GM21529 (cell line): Measurements from ENCODE around the gene ZMIZ1.
A peak's percentile ranks its signal among the peaks of the same experiment; 100 is the strongest.

Experiments
- ATAC-seq: cut with Tn5 transposase; IDR thresholded peaks from one replicate; pipeline ENCODE4 v1.9.1; 2021; ENCODE audit not compliant: unreplicated experiment

The ZMIZ1 gene

GRCh38 chr10:79301754-79302530 lies 233.2 kb downstream of the ZMIZ1 start:
- ATAC-seq = no peak

DNA sequence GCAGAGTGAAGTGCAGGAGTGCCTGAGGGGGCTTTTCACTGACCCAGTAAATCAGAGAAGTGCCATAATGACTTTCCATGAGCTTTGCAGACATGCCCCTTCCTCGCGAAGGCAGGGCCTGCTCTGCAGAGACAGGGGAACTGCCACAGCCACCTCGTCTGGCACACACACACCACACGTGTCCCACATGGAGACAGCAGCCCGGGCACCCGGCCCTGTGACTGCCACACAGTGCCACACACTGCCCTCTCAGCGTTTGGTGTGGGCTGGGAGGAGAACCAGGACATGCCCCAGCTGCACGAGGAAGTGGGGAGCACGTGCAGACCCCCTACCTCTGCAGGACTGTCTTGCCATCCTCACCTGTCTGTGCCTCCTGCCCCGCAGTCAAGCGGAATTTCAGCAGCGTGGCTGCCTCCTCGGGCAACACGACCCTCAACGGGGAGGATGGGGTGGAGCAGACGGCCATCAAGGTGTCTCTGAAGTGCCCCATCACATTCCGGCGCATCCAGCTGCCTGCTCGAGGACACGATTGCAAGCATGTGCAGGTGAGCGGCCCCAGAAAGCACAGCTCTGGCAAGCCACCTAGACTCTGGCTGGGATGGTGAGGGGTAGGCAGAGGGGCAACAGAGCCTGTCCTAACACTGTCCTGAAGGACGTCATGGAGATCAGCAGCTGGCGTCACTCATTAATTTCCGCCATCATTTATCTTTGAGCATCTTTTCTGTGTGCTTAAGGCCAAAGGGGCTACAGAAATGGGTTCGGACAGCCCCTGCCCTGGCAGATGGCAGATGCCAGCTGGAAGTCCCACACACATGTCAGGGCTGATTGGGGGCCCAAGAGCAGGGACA lies 235.1 kb downstream of the ZMIZ1 start:
- no peak for ATAC-seq

DNA sequence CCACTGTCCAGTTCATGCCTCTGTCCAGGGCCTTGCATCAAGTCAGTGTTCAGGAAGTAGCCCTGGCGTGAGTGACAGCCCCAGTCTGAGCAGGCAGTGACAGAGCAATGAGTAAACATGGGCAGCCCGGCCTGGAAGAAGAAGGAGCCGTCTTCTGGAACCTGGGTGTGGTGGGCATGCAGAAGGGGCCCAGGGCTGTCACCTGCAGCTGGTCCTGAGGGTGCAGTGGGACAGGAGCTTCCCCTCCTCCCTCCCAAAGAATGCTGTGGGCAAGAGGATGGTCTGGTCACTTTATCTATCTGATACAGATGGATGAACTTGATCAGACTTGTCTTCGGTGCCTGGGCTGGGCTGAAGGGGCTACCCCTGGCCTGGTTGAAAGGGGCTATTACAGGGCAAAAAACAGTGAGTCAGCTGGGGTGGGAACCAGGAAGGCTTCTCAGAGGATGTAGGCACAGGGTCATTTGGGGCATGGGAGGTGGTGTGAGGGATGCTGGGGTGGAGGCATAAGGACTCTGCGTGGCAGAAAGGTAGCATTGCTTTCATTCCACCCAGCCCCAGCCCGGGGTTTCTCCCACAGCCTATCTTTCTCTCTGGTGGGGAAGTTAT lies 235.8 kb downstream of the ZMIZ1 start:
- ATAC-seq = no peak

- no peak for ATAC-seq
Observed at GRCh38 chr10:79305515-79305914, 236.7 kb downstream of the ZMIZ1 start.

- no peak for ATAC-seq
Observed at GRCh38 chr10:79305988-79306387, 237.2 kb downstream of the ZMIZ1 start.

- ATAC-seq = no peak
Observed at GRCh38 chr10:79306644-79307220, 238.0 kb downstream of the ZMIZ1 start.

DNA sequence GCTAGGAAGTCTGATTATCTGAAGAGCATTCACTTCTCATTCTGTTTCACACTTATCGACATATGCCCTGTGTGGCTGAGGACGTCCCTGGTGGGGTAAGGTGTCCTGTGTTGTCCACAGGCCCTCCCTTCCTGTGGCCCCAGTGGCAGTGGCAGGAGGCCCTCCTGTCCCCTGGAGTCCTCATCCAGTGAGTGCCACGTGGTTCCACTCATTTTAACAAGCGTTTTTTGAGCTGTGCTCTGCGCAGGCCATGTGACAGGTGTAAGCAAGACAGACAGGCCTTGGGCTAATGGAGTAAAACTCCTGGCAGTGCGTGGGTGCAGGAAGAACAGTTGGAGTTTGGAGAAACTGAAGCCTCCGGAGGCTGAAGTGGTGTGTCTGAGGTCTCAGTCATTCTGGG lies 239.2 kb downstream of the ZMIZ1 start:
- ATAC-seq = no peak

DNA sequence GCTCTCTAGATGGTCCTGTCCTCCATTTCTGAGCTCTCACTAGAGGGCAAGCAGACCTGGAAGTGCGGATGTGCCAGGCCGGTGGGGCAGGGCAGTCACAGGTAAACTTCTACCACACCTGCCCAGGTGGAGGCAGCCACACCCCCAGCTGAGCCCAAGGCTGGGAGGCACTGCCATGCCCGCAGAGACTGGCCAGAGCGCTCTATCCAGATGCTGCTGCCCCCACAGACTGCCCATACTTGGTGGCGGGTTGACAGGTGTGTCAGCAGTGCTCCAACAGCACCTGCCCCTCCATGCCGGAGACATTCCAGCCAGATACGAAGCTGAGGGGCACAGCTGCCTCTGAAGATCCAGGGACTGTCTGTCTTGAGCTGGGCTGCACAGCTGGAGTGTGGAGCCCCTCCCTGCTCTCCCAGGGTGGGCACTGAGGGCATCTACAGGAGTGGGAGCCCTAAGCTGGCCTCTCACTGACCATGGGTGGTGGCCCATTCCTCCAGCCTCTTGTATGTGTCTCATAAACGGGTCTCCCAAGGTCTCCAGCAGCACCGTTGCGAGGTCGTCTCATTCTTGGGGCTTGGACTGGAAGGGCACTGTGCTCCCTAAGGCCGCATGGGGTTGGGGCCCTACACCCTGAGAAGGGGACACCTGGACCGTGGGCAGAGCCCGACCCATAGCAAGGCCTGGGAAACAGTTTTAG lies 240.4 kb downstream of the ZMIZ1 start:
- no peak for ATAC-seq

DNA sequence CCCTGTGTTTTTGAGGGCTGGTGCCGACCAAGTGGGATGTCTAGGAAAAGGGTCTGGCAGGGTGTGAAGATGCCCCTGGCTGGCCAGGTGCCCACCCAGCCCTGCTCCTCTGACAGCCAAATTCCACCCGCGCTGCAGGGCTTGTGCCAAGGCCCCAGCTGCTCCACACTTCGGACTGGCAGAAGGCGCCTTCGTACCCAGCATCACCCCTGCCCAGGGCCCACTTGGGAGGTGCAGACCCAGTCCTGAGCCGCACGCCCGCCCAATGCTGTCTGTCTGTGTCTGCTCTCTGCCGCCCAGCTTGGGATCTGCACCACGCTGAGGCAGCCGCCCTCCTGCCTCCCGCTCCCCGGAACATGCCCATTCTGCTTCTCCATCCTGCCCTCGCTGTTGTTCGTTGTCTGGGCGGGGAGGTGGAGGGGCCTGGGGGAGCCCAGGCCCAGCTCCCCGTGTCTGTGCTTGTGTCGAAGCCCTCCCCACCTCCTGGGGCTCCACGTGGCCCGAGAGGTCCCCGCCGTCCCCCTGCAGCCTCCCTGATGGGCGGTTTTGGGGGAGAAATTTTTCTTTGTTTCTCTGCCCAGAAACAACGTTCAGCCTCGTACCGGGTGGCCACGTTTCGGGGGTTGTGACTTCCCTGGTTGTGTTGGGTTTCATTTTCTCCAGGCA lies 241.6 kb downstream of the ZMIZ1 start:
- no peak for ATAC-seq

- ATAC-seq = no peak
Observed at GRCh38 chr10:79310911-79311573, 242.3 kb downstream of the ZMIZ1 start.

- no peak for ATAC-seq
Observed at GRCh38 chr10:79311581-79312407, 243.0 kb downstream of the ZMIZ1 start.

GRCh38 chr10:79312601-79313187 lies 243.9 kb downstream of the ZMIZ1 start:
- no peak for ATAC-seq

DNA sequence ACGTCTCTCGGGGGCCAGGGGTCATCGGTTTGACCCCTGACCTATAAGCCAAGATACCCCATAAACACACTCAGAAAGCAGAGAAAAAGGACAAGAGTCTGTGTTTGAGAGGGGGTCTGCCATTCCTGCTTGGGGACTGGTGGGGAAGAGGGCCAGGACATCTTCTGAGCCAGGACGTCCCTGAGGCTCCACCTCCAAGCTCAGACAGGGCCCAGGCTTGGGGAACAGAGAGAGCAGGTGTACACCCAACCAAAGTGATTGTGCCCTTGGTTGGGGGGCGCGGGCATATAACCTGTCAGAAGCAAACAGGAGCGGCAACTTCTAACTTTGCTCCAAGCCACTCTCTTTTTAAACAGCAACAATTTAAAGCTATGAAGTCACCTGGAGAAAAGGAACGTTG lies 244.6 kb downstream of the ZMIZ1 start:
- ATAC-seq = no peak

- ATAC-seq = no peak
Observed at GRCh38 chr10:79313911-79314439, 245.2 kb downstream of the ZMIZ1 start.

- ATAC-seq = no peak
Observed at GRCh38 chr10:79314761-79315601, 246.2 kb downstream of the ZMIZ1 start.

DNA sequence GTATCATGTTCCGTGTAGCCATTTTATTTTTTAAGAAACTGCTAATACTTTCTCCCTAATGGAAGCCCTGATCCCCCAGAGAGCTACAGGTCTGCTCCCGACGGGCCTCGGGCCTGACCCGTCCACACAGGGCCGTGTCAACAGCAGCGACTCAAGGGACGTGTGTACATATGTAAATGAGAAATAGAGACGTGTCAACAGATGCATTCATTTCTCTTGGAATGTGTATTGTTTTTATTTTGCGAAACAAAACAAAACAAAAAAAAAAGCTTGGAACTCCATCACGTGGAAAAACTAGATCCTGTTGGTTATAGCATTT lies 246.8 kb downstream of the ZMIZ1 start:
- ATAC-seq = no peak

DNA sequence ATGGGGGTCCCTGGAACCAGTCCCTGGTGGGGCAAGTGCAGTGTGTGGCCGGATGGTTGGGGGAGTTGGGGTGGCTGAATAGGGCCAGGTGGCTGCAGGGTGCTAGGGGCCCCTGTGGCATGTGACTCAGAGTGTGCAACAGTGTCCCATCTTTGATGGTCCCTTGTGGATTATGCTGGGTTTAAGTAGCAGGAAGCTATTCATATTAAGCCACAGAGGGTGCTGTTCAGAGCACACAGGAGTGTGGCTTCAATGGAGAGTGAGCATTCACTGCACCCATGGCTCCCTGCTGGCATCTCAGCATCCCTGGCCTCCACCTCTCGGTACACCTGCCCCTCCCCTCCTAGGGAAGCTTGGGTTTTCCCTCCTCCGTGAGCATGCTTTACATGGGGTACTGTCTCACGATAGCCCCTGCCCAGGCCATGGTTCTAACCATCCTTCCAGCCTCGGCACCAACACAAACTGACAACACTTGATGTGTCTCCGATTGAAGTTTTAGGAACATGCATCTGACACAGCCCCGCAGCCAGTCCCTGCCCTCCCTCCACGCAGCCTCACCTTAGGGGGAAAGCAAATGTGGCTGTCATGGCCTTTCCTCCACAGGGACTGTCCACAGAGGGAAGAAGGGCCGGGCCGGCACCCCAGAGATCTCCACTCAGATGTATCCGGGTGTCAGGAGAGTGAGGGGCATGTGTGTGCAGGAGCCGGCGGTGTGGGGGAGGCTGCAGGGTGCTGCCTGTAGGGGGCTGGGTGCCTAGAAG lies 248.1 kb downstream of the ZMIZ1 start:
- ATAC-seq = peak; percentile 79
